GM21447 (cell line): ENCODE results near the gene SHB.

Experiments used
- ATAC-seq: cut with Tn5 transposase; IDR thresholded peaks from one replicate; pipeline ENCODE4 v1.9.1; 2021; ENCODE audit not compliant: unreplicated experiment

SHB gene

DNA sequence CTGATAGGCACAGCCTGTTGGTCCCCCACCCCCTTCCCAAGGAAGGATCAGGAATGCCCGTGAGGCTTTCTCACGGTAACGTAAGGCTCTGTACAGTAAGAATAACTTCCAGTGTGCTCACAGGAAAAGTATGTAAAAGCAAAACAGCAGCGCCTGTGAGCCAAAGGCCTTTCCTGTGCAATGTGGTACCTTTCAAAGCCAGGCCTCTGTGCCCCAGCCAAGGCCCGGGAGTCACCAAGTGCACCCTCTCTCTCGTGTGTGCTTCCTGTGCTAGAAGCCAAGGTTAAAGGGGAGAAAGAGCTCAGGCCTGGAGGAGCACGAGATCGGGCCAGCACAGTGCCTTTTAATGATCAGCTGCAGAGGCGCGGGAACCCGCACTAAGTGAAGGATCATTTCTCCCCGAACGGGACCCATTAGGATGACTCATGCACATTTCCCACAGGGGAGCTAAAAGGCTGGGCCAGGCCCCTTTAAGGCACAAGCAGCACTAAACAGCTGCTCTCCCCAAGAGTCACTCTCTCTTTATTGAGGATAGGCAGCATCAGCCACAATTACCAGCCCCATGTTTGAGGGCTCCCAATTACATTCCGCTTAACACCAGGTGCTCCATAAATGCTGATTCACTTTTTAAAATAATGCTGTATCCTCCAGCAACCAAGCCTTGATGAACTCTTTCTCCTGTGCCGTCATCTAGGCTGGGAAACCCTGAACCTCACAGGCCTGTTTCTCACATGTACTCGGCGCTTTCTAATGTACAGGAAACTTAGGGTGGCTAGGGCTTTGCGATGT lies 42.8 kb downstream of the SHB start:
- ATAC-seq: no peak

DNA sequence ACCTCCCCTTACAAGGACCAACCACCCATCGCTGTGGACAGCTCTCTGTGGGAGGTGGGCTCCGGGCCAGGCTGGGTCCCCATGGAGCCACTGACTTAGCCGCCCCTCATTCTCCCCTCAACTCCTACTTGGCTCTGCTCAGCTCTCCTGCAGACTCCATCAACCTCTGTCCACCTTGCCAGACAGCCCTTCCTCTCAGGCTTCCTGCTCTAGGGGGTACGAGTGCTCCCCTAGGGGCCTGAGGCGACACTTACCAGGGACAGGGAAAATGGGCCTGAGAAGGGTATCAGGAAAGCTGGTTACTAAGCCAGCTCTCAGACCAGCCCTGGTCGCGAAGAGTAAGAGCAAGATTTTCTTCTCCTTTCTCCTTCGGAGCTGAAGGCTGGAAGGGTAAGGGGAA lies 43.9 kb downstream of the SHB start:
- no peak for ATAC-seq

DNA sequence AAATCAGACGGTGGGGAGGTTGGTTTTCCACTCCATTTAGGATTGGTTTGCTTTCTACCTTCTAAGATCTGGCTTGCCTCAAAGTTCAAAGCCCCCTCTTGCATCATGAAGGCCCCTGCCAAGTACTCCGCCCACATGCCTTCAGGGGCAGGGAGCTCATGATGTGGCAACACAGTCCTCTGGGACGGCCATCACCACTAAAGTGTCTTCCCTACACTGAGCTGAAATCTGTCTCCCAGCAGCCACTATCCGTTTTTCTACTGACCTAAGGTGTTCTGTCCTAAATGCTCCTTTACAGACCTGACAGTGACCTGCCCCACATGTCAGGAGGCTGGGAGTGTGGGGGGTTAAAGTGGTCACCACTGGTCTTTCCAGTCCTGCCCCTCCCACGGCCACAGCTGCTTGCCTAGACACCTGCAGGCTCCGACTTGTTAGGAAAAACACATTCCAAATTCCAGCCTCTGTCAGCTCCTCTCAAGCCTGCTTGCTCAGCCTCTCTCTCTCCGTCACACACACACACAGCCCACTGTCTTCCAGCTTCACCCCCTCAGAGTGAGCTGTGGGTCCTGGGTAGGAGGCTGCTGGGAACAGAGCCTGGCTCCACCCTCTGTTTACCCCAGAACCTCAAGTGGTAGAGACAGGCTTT lies 44.9 kb downstream of the SHB start:
- no peak for ATAC-seq

DNA sequence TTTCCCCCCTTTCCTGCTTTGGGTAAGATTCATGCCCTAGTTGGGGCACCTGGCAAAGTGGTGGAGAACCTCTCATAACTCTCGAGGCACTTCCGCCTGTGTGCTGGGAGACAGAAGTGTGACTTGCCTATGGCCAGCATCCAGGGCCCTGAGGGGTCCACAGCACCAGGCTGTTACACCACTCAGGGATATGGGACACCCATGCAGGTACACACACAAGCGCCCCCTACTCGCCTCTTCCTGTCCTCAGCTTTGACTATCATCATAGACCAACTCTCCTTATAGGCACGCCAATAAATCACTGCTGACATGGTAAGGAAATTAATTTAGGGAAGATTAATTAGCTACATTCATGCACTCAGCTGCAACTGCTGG lies 45.4 kb downstream of the SHB start:
- no peak for ATAC-seq

DNA sequence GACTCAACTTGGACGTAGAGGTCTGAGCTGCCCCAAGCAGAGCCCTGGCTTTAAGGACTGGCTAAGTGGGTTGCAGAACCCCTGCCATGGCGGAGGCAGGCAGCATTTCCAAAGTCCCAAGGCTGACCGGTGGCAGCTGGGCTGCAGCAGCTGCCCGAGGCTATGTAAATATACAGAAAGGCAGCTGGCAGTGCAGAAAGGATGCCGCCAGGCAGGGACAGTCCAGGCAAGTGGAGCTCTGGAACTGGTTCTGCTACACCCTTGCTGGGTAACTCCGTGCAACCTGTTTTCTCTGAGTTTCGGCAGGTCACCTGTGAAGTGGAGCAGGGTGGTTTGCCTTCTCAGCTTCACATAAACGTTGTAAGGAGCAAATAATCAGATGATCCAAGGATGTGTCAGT lies 46.0 kb downstream of the SHB start:
- no peak for ATAC-seq

DNA sequence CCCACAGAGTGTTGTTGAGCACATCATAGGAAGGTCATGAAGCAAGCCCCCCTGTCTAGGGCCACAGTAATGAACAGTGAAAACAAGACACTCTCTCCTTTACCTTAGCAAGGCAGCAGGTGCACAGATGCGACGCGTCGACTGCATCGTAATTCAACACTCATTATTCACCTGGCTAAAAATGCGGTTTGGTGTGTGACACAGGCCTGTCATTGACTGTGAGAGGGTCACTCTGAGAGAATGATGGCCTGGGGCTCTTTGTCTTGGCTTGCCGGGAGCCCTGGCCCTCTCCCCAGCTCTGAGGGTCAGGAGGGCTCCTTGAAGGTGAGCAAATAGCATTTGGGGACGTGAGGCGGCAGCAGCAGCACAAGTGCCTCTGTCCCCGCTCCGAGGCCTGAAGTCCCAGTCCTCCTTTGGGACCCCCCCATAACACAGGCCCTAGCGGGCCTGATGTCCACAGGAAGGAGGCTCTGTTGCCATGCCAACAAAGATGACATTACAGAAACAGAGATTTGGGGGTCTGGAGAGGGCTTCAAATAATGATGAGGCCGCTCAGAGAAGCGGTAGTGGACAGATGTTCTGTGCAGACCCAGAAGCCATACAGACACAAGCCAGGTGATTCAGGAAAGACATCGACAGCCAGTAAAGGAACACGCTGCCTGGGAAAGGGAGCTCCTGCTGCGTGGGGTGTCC lies 46.7 kb downstream of the SHB start:
- ATAC-seq: no peak

DNA sequence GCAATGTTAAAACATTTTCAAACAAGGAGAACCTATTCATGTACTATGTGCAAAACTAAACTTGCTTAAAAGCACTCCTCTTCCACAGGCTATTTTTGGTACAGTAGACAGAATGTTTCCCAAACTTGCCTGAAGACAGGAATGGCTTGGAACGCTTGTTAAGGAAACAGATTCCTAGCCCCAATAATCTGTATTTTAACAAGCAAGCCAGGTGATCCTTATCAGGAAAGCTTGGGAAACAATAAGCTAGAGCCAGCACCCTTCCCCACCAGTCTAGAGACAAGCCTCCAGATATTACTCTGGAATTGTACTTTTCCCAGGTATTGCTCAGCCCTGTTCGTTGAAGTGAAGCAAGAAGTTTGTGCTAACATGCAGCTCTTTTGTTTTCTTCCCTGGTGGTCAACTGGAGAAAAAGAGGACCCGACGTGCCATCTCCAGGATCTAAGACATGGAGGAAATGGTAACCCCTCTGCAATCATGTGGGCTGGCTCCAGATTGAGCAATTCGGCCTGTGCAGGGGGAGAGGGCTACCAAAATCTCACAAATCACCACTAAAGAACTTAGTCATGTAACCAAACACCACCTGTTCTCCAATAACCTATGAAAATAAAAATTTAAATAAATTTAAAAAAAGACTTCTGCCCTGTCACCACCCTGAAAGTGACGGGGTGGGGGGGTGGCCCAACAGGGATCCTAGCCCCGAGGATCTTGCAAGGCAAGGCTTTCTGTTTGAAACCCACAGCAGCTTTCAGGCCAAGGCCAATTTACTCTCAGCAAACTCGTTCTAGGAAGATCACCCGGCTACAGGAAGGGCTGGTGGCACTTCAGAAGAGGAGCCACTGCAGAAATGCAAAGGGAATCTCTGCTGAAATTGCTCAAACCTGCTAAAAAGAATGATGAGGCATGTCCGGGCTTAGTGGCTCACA lies 48.6 kb downstream of the SHB start:
- no peak for ATAC-seq

DNA sequence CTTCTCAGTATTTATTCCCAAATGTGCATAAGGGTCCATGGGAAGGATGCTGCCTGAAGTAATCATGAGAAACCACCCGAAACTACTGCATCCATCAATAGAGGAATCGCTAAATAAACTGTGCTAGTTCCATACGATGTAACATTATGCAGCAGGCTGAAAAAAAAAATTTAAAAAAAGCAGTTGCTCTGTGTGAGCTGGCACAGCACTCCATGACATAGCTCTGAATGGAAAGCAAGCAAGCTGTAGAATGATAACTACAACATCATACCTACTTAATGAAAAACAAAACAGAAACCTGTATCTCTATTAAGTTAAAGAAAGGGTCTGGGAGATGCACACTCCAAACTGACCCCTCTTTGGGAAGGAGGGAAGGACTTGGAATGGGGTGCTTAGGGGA lies 49.3 kb downstream of the SHB start:
- ATAC-seq: no peak

DNA sequence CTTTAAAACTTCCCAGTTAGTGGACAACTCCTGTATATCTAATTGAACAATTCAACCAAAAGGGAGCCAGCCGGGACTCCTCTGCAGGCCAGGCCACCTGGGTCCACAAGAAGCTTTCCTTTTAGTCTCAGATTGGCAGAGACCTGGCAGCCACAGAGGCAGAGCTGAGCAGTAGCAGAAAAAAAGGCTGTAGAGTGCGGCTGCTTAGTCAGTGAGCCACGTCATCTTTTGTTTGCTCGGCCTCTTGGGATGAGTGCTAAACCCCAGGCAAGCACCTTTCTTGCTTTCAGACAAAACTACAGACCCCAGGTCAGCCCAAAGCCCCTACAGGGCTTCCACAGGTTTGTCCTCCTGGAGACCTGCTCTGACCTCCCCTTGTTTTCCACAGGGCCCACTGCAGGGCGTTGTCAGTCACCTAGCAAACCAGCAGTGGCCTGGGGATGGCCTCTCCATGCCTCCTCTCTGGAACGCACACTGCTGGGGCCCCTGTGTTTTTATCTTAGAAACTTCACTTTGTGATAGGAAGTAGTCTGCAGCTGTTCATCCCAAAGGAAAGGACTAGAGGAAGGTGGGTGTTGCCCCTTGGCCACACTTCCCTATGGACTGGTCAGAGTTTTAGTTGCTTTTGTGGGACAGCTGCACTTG lies 49.9 kb downstream of the SHB start:
- ATAC-seq: no peak

DNA sequence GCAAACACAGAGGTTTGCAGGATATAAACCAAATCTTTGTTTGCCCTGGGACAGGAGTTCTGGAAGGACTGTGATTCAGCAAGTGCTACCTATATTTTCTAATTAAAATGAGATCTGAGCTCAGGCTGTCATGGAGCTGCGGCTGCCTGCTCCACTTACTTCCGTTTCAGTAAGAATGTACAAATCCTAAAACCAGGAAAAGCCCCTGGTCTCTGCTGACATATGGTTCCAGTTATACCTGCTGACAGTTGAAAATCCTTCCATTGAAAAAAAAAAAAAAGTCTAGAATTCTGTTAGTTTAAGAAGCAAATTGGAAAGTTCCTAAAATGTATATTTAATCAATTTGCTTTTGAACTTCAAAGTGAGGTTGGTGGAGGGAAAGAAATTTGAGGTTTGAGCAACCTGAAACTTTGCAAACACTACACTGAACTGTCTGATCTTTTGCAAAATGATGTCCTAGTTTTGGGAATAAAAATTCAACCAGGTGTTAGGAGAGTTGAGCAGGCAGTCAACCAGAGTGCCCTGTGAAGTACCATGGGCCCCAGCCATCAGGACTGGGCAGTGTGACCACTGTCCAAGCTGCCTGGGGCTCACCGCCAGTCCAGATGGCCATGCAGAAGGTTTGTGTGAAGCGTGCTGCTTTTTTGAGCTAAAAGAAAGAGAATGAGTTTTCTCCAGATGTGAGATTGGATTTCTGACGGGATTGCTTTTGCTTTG lies 50.6 kb downstream of the SHB start:
- no peak for ATAC-seq

DNA sequence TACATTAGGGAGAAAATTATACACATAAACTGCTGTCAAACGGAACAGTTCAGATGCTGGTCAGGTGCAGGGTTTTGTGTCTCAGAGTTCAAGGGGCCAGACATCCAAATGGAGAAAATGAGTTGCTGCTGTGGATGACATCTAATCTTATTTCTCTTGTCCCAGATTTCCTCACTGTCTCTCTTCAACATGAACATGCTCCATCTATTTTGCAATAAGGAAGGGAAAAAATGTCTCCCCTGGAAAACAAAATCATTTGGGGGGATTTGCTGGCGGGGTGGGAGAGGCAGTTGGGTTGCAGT lies 51.2 kb downstream of the SHB start:
- ATAC-seq: no peak

DNA sequence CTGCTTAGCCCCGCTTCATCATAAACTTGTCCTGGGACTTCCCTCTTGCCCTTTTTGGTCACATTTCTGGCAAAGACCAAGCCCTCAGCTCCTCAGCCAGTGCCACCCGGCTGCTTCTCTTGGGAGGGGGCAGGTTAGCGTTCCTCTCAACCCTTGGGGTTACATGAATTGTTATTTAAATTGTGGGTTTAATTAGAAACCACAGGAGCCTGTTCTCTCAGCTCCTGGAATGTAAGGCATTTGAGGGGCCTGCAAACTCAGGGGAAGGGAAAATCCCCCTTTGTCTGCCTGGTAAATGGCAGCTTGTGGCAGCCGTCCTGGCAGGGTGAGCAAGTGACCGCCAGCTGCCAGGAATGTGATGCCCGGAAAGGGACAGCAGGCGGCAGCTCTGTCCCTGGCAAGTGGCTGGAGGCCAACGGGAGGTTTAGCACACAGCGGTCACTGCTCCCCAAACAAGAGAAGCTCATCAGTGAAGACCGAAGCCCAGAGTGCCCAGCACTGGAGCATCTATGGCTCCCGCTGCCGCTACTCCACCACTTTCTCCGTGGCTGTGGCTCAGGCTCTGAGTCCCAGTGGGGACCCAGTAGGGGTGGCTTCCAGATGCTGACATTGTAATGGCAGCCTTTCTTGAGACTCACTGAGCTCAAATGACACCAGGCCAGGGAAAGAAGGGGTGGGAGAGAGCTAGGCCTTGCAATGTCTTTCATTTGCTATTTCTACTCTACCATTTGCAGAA lies 51.7 kb downstream of the SHB start:
- no peak for ATAC-seq

DNA sequence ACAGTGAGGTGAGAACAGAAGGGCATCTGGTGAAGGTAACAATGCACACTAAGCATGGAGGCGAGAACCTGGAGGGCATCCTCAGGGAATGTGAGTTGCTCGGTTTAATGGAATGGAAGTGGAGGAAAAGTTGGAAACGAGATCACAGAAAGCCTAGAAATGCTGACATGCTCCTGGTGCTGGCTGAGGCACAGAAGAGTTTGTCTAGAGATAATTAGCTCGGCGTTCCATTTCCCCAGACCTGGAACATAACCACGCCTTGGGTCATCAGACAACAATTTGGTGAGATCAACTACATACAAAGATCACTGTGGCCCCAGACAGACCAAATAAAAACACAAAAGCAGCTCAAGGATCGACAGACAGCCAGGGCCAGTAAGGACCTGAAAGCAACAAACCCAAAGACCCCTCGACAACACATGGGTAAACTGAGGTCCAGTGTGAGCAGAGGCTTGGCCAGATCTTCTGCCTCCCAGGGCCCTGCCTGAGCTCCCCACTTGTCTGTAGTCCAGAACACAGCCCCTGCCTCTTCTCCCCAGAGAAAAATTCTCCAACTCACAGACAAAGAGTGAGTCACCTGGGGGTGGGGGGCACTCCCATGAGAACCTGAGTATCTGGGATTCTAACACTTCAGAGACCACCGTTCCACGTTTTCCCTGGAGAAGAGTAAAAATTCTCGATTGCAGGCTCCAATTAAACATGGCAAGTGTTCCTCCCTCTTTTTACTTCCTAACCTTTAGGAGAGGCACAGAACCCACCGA lies 52.5 kb downstream of the SHB start:
- no peak for ATAC-seq

DNA sequence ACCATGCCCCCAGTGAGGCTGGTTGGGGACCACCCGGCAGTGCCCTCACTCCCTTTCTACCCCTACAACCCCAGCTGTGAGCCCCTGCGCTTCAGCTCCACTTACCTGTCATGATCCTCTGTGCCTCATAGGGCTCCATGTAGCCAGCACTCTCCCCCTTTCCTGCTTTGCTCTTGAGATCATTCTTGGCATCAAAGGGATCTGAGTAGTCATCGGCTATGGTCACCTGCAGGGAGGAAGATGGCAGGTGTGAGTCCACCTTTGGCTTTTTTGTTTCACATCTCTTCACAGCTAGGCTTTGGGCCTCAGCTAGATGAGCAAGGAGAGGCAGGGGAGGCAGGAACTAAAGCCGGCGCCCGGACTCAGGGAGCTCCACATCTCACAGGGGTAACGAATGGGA lies 53.1 kb downstream of the SHB start:
- ATAC-seq: no peak

DNA sequence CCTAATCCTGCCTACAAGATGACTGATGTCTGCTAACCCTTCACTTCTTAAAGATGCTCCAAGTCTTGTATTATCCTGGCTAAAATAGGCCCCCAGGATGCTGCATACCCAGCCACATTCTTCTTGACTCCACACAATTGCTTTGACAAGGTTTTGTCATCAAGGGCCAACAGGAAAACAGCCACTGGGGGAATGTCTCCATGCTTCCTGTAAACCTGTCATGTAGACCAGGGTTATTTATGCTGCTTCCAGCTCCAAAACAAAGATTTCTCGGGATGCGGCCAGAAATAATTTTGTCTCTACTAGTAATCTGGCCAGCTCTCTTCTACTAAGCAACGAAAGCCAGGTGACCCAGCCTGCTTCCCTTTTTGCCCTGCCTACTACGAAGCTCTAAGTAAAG lies 53.8 kb downstream of the SHB start:
- ATAC-seq: no peak

DNA sequence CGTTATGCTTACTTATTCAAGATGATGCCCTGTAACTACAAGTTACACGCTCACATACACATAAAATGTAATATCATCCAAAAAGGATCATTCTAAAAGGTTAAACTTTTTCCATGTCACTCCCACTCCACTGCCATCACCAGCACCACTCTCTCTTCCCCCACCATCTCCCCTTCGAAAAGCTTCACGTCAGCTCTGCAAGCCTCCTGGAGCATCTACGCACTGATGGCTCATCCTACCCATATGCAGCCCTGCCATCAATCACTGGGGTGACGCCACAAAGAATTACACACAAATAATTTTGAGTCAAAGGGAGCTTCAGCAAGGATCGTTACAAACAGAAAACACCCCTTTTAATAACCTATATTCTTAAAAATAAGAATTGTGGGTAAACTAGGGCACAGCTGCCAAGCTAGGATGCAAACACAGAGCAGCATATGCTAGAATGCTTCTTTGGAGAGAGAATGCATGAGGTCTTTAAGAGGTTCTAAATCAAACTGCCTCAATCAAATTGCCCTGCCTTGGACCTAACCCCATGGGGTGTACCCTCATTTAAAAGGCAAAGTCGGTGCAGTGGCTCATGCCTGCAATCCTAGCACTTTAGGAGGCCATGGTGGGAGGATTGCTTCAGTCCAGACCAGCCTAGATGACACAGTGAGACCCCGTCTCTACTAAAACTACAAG lies 56.1 kb downstream of the SHB start:
- no peak for ATAC-seq

DNA sequence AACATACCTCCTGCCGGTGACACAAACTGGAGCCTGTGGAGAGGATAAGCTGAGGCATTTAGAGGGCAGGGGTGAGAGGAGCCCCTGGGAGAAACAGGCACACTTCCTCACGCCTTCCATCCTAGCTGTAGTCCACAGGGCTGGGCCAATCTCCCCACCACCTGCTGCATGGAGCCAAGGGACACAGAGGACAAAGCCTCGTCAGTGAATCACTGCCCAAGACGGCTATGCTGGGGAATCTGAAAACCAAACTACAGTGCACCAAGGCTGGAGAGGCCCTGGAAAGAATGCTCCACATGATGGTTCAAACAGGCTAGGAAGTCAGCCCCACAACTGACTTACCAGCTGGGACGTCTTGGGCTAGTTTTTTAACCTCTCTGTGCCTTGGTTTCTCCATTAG lies 57.0 kb downstream of the SHB start:
- ATAC-seq: no peak

DNA sequence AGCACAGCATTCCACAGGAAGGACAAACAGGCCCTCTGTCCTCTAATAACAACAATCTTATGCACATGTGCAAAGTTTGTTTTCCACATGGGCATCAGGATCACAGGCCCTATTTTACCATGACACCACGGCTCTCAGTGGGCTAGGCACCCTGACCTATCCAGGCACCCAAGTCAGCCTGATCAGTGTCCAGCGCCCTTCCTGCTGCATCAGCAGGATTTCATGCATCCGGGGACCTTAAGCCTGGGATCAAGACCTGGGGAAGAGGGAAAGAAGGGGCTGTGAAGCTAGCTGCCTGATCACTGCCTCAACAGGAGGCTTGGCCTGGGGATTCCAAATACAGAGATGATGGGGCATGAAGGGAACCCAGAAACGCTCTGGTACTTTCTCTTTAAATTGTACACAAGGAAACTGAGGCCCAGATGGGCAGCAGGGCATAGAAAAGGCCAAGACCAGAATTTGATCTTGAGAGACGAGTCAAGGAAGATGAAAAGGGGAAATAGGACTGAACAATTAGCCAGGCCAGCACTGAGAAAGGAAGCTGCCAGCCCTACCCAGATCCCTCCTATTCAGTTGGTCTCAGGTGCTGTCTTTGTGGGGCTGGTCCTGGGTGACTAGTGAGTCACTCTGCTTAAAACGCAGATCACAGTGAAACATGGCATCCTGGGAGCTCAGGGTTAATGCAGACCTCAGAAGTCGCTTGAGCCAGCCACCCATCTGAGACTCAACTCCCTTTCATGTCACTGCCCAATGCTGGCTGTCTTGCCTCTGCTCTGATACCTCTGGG lies 57.9 kb downstream of the SHB start:
- ATAC-seq: no peak
